C4-2B (cell line): ENCODE results near the gene MED9.

Source experiments
- CTCF ChIP-seq: fragments of 450-650 bp; conservative IDR thresholded peaks from 2 replicates; pipeline ENCODE4 v1.5.1; 2017; ENCODE audit warnings: mild to moderate bottlenecking
- ZFX ChIP-seq: fragments of 450-650 bp; IDR thresholded peaks from 2 replicates; pipeline ENCODE4 v1.6.1; 2017

GRCh38 chr17:17518014-17518413, 41.2 kb downstream of the MED9 start:
- no peak for TF ChIP-seq CTCF
- TF ChIP-seq ZFX = no peak
